B cell (primary cell): ENCODE measurements around the gene KIF26B.

Source experiments
- EZH2 ChIP-seq: IDR thresholded peaks from 2 replicates; pipeline ENCODE4 v1.6.1; 2012; ENCODE audit warnings: borderline replicate concordance, low read depth, mild to moderate bottlenecking, moderate library complexity, low read length; ENCODE audit not compliant: insufficient read depth, poor library complexity, severe bottlenecking
- TF ChIP-seq, protein P1 (sequence below): fragments of 200-600 bp; IDR thresholded peaks from one replicate; pipeline ENCODE4 v1.8.0; 2022; ENCODE audit warnings: antibody characterized with exemption, mild to moderate bottlenecking

DNA sequence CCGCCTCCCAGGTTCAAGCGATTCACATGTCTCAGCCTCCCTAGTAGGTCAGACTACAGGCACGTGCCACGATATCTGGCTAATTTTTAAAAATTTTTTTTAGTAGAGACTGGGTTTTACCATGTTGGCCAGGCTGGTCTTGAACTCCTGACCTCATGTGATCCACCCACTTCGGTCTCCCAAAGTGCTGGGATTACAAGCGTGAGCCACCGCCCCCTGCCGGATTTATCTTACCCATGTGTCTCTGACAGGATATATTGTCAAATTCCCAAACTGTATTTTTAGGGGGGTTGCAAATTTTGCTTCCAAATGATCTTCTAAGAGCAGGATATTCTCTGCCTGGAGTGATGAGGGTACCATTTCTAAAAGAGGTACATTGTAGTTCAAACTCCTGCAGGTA lies 74.3 kb downstream of the KIF26B start:
- TF ChIP-seq, protein P1, sequence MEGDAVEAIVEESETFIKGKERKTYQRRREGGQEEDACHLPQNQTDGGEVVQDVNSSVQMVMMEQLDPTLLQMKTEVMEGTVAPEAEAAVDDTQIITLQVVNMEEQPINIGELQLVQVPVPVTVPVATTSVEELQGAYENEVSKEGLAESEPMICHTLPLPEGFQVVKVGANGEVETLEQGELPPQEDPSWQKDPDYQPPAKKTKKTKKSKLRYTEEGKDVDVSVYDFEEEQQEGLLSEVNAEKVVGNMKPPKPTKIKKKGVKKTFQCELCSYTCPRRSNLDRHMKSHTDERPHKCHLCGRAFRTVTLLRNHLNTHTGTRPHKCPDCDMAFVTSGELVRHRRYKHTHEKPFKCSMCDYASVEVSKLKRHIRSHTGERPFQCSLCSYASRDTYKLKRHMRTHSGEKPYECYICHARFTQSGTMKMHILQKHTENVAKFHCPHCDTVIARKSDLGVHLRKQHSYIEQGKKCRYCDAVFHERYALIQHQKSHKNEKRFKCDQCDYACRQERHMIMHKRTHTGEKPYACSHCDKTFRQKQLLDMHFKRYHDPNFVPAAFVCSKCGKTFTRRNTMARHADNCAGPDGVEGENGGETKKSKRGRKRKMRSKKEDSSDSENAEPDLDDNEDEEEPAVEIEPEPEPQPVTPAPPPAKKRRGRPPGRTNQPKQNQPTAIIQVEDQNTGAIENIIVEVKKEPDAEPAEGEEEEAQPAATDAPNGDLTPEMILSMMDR: no peak
- TF ChIP-seq EZH2: no peak
